Activated CD4-positive, alpha-beta T cell treated with anti-CD3 and anti-CD28 coated beads, Interleukin-2, amount 50 U/mL, for 48 hours (primary cell): Measurements from ENCODE around the gene DTNBP1.
A peak's percentile ranks its signal among the peaks of the same experiment; 100 is the strongest.

Experiments
- DNase-seq, 2 experiments: peaks; one replicate each; pipeline ENCODE4 v3.0.0-alpha.2; 2020

DTNBP1 gene

GRCh38 chr6:15498640-15499039, 164.2 kb downstream of the DTNBP1 start:
- no peak for DNase-seq

GRCh38 chr6:15496345-15497131, 166.3 kb downstream of the DTNBP1 start:
- no peak for DNase-seq

- DNase-seq = no peak
Measured at GRCh38 chr6:15495375-15495901, 167.4 kb downstream of the DTNBP1 start.

GRCh38 chr6:15493437-15494168, 169.2 kb downstream of the DTNBP1 start:
- DNase-seq = no peak

GRCh38 chr6:15491986-15492269, 170.9 kb downstream of the DTNBP1 start:
- no peak for DNase-seq

GRCh38 chr6:15491255-15491985, 171.4 kb downstream of the DTNBP1 start:
- DNase-seq = peak; percentile 71 to 76

GRCh38 chr6:15490242-15491100, 172.4 kb downstream of the DTNBP1 start:
- no peak for DNase-seq

GRCh38 chr6:15489261-15489962, 173.4 kb downstream of the DTNBP1 start:
- DNase-seq = no peak

- no peak for DNase-seq
Measured at GRCh38 chr6:15487262-15487661, 175.6 kb downstream of the DTNBP1 start.

GRCh38 chr6:15485936-15486335, 176.9 kb downstream of the DTNBP1 start:
- no peak for DNase-seq

GRCh38 chr6:15484821-15485220, 178.0 kb downstream of the DTNBP1 start:
- no peak for DNase-seq

- no peak for DNase-seq
Measured at GRCh38 chr6:15484140-15484539, 178.7 kb downstream of the DTNBP1 start.

- no peak for DNase-seq
Measured at GRCh38 chr6:15483060-15483459, 179.8 kb downstream of the DTNBP1 start.

GRCh38 chr6:15481390-15482291, 181.2 kb downstream of the DTNBP1 start:
- DNase-seq = peak; percentile 10 to 29

GRCh38 chr6:15480525-15480924, 182.3 kb downstream of the DTNBP1 start:
- DNase-seq = no peak

- no peak for DNase-seq
Measured at GRCh38 chr6:15479761-15480160, 183.1 kb downstream of the DTNBP1 start.

- no peak for DNase-seq
Measured at GRCh38 chr6:15477746-15478145, 185.1 kb downstream of the DTNBP1 start.

GRCh38 chr6:15476631-15477380, 186.0 kb downstream of the DTNBP1 start:
- no peak for DNase-seq

GRCh38 chr6:15475872-15476271, 187.0 kb downstream of the DTNBP1 start:
- no peak for DNase-seq

- DNase-seq = no peak
Measured at GRCh38 chr6:15475261-15475660, 187.6 kb downstream of the DTNBP1 start.
